SH-SY5Y (cell line): ENCODE data around the gene MMAA.

Experiments
- GATA2 ChIP-seq: IDR thresholded peaks from 2 replicates; pipeline ENCODE4 v1.6.1; 2011; ENCODE audit warnings: mild to moderate bottlenecking, low read depth, low read length
- GATA3 ChIP-seq: IDR thresholded peaks from 2 replicates; pipeline ENCODE4 v1.6.1; 2011; ENCODE audit warnings: low read depth, mild to moderate bottlenecking, low read length, moderate library complexity

MMAA gene

GRCh38 chr4:145681956-145682355, 62.8 kb downstream of the MMAA start:
- TF ChIP-seq GATA3 (no peak), GATA2 (no peak)

GRCh38 chr4:145686991-145687390, 67.8 kb downstream of the MMAA start:
- no peak for TF ChIP-seq GATA3
- no peak for TF ChIP-seq GATA2

- TF ChIP-seq GATA2 (no peak), GATA3 (no peak)
Measured at GRCh38 chr4:145690610-145691009, 71.4 kb downstream of the MMAA start.

DNA sequence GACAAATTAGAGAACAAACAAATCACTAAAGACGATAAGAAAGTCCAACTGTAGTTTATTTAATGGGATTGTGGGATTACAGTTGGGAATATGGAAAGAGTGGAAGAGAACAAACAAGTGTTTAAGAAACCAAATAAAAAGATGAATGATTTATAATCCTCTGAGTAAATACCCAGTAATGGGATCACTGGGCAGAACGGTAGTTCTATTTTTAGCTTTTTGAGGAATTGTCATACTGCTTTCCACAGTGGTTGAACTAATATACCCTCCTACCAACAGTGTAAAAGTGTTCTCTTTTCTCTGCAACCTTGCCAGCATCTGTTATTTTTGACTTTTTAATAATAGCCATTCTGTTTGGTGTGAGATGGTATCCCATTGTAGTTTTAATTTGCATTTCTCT, 75.7 kb downstream of the MMAA start:
- no peak for TF ChIP-seq GATA3
- TF ChIP-seq GATA2: no peak

- TF ChIP-seq GATA2 (no peak), GATA3 (no peak)
Measured at GRCh38 chr4:145697332-145697731, 78.1 kb downstream of the MMAA start.

GRCh38 chr4:145698507-145698906, 79.3 kb downstream of the MMAA start:
- TF ChIP-seq GATA2: no peak
- TF ChIP-seq GATA3: no peak

GRCh38 chr4:145703850-145704497, 84.8 kb downstream of the MMAA start:
- TF ChIP-seq GATA2 (no peak), GATA3 (no peak)

DNA sequence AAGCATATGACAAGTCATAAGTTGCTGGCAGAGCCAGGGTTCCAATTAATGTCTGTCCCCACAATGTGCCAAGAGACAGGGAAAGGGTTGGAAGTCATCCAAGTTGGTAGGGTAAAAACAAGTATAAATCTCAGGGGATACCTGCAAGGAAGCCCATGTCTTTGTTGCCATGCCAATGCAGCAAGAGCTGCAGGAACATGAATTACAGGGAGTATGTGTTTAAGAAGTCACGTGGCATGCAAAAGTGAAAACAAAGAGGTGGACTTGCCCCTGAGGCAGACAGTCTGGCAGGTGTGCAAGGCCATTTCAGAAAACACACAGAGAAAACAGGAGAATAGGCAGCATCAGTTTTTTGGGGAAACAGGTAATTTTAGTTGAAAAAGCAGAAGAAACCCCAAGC, 90.2 kb downstream of the MMAA start:
- TF ChIP-seq GATA3: no peak
- no peak for TF ChIP-seq GATA2
